HAP-1 (cell line): Measurements from ENCODE around the gene KLC3.

Source experiments
- DNase-seq, 2 experiments: peaks; one replicate each; pipeline ENCODE4 v3.0.0-alpha.2; 2016 to 2020; ENCODE audit warnings: low spot score in 2 of 2
- H3K27me3 ChIP-seq: fragments of 250-450 bp; sonication (Bioruptor Pico); 2 replicates; pipeline ENCODE4 v1.5.1; 2020; ENCODE audit warnings: low read depth, mild to moderate bottlenecking, moderate library complexity
- H3K36me3 ChIP-seq: fragments of 250-450 bp; sonication (Bioruptor Pico); replicated peaks from 2 replicates; pipeline ENCODE4 v1.5.1; 2020; ENCODE audit warnings: mild to moderate bottlenecking
- H3K4me1 ChIP-seq: fragments of 250-450 bp; sonication (Bioruptor Pico); 2 replicates; pipeline ENCODE4 v1.5.1; 2020; ENCODE audit warnings: mild to moderate bottlenecking
- H3K4me3 ChIP-seq: fragments of 250-450 bp; sonication (Bioruptor Pico); 2 replicates; pipeline ENCODE4 v1.5.1; 2020; ENCODE audit warnings: mild to moderate bottlenecking, moderate library complexity
- H3K9me3 ChIP-seq: fragments of 250-450 bp; sonication (Bioruptor Pico); 2 replicates; pipeline ENCODE4 v1.5.1; 2020; ENCODE audit warnings: mild to moderate bottlenecking, moderate library complexity
- in situ Hi-C: fragments of 300-500 bp; cut with MboI; formaldehyde crosslinking; loops from 3 replicates; pipeline ENCODE4 v1.14.3; 2020; ENCODE audit warnings: low sequenced_read_pairs, inconsistent platforms, mixed read lengths

Gene KLC3

GRCh38 chr19:45347570-45348366 is 7.2 kb downstream of the KLC3 start:
- H3K27me3 ChIP-seq, result no peaks in the 10 kb centered on the region
- in situ Hi-C loops, result no loop called here
- H3K4me3 ChIP-seq, result no peak overlapping the region
- no peaks in the 10 kb centered on the region for H3K4me1 ChIP-seq
- H3K36me3 ChIP-seq, result peaks cover 36% of the 10 kb centered on the region
- no peak for DNase-seq
- H3K9me3 ChIP-seq, result no peaks in the 10 kb centered on the region

- in situ Hi-C loops, result no loop called here
- no peaks in the 10 kb centered on the region for H3K9me3 ChIP-seq
- H3K36me3 ChIP-seq, result peaks cover 44% of the 10 kb centered on the region
- H3K4me1 ChIP-seq, result no peaks in the 10 kb centered on the region
- H3K4me3 ChIP-seq, result no peak overlapping the region
- DNase-seq, result no peak
- no peaks in the 10 kb centered on the region for H3K27me3 ChIP-seq
These were observed 8.0 kb downstream of the KLC3 start for GRCh38 chr19:45348367-45349125.

- H3K27me3 ChIP-seq, result no peaks in the 10 kb centered on the region
- no peaks in the 10 kb centered on the region for H3K4me1 ChIP-seq
- no peak overlapping the region for H3K4me3 ChIP-seq
- no peak for DNase-seq
- H3K9me3 ChIP-seq, result no peaks in the 10 kb centered on the region
- H3K36me3 ChIP-seq, result peaks cover 49% of the 10 kb centered on the region
- in situ Hi-C loops, result no loop called here
These were observed 8.5 kb downstream of the KLC3 start for GRCh38 chr19:45349126-45349415.

GRCh38 chr19:45349430-45349941 is 8.9 kb downstream of the KLC3 start:
- Histone ChIP-seq H3K4me1 (no peaks in the 10 kb centered on the region), H3K27me3 (no peaks in the 10 kb centered on the region), H3K9me3 (no peaks in the 10 kb centered on the region), H3K4me3 (no peak overlapping the region), H3K36me3 (peaks cover 53% of the 10 kb centered on the region)
- in situ Hi-C loops, result no loop called here
- no peak for DNase-seq

- DNase-seq, result no peak
- peaks cover 64% of the 10 kb centered on the region for H3K36me3 ChIP-seq
- in situ Hi-C loops, result no loop called here
These were observed 10.0 kb downstream of the KLC3 start for GRCh38 chr19:45350477-45351058.

GRCh38 chr19:45351401-45351952 is 10.9 kb downstream of the KLC3 start:
- no peak overlapping the region for H3K4me3 ChIP-seq
- no peaks in the 10 kb centered on the region for H3K9me3 ChIP-seq
- no peaks in the 10 kb centered on the region for H3K27me3 ChIP-seq
- in situ Hi-C loops, result no loop called here
- no peaks in the 10 kb centered on the region for H3K4me1 ChIP-seq
- DNase-seq, result no peak
- H3K36me3 ChIP-seq, result peaks cover 73% of the 10 kb centered on the region

More at GRCh38 chr19:45350477-45351058, 10.0 kb downstream of the KLC3 start:
- Histone ChIP-seq H3K4me1 (no peaks in the 10 kb centered on the region), H3K4me3 (no peak overlapping the region), H3K27me3 (no peaks in the 10 kb centered on the region), H3K9me3 (no peaks in the 10 kb centered on the region)

GRCh38 chr19:45352062-45352461 is 11.5 kb downstream of the KLC3 start:
- in situ Hi-C loops, result no loop called here
- DNase-seq, result no peak
- Histone ChIP-seq H3K27me3 (no peaks in the 10 kb centered on the region), H3K36me3 (peaks cover 79% of the 10 kb centered on the region), H3K4me1 (no peaks in the 10 kb centered on the region), H3K9me3 (no peaks in the 10 kb centered on the region), H3K4me3 (no peak overlapping the region)

GRCh38 chr19:45352471-45352870 is 11.9 kb downstream of the KLC3 start:
- H3K4me1 ChIP-seq, result no peaks in the 10 kb centered on the region
- H3K27me3 ChIP-seq, result no peaks in the 10 kb centered on the region
- no peak overlapping the region for H3K4me3 ChIP-seq
- in situ Hi-C loops, result no loop called here
- no peaks in the 10 kb centered on the region for H3K9me3 ChIP-seq
- H3K36me3 ChIP-seq, result peaks cover 83% of the 10 kb centered on the region
- no peak for DNase-seq

- H3K4me1 ChIP-seq, result no peaks in the 10 kb centered on the region
- no peak for DNase-seq
- H3K36me3 ChIP-seq, result peaks cover 90% of the 10 kb centered on the region
- no peaks in the 10 kb centered on the region for H3K9me3 ChIP-seq
- H3K27me3 ChIP-seq, result no peaks in the 10 kb centered on the region
- in situ Hi-C loops, result no loop called here
- no peak overlapping the region for H3K4me3 ChIP-seq
These were observed 12.6 kb downstream of the KLC3 start for GRCh38 chr19:45352914-45353796.

- in situ Hi-C loops, result no loop called here
- Histone ChIP-seq H3K4me3 (no peak overlapping the region), H3K9me3 (no peaks in the 10 kb centered on the region), H3K36me3 (peaks cover 83% of the 10 kb centered on the region), H3K4me1 (no peaks in the 10 kb centered on the region), H3K27me3 (no peaks in the 10 kb centered on the region)
- no peak for DNase-seq
These were observed 13.8 kb downstream of the KLC3 start for GRCh38 chr19:45354241-45354842.

GRCh38 chr19:45355402-45355801 is 14.9 kb downstream of the KLC3 start:
- Histone ChIP-seq H3K4me3 (no peak overlapping the region), H3K27me3 (no peaks in the 10 kb centered on the region), H3K9me3 (no peaks in the 10 kb centered on the region), H3K36me3 (peaks cover 78% of the 10 kb centered on the region), H3K4me1 (no peaks in the 10 kb centered on the region)
- DNase-seq, result no peak
- in situ Hi-C loops, result no loop called here

- H3K36me3 ChIP-seq, result peaks cover 77% of the 10 kb centered on the region
- H3K27me3 ChIP-seq, result no peaks in the 10 kb centered on the region
- DNase-seq, result no peak
- in situ Hi-C loops, result no loop called here
- H3K9me3 ChIP-seq, result no peaks in the 10 kb centered on the region
- H3K4me3 ChIP-seq, result no peak overlapping the region
- no peaks in the 10 kb centered on the region for H3K4me1 ChIP-seq
These were observed 15.4 kb downstream of the KLC3 start for GRCh38 chr19:45355910-45356309.
